Duodenal mucosa (tissue), 2 donors: ENCODE measurements around the gene ERGIC2.
"Not testable (repeated sequence)": the region's sequence is repeated elsewhere in the genome, so short reads cannot be mapped to it uniquely, and the experiment has no call there.

Source experiments
- H3K27ac ChIP-seq: one replicate; pipeline ENCODE4 v1.7.0; 2013; ENCODE audit warnings: low read depth, low read length
- H3K27me3 ChIP-seq, 2 donors: one replicate each; pipeline ENCODE4 v1.7.0; 2013; ENCODE audit warnings: low read length in 2 of 2, control low read depth in 1 of 2; ENCODE audit not compliant: insufficient read depth in 2 of 2, control insufficient read depth in 1 of 2
- H3K36me3 ChIP-seq, 2 donors: one replicate each; pipeline ENCODE4 v1.7.0; 2013; ENCODE audit warnings: low read length in 2 of 2, control low read depth in 1 of 2; ENCODE audit not compliant: insufficient read depth in 2 of 2, control insufficient read depth in 1 of 2
- H3K4me1 ChIP-seq, 2 donors: one replicate each; pipeline ENCODE4 v1.7.0; 2013; ENCODE audit warnings: low read length in 2 of 2, control low read depth in 1 of 2; ENCODE audit not compliant: insufficient read depth in 2 of 2, control insufficient read depth in 1 of 2
- H3K4me3 ChIP-seq, 2 donors: one replicate each; pipeline ENCODE4 v1.7.0; 2013; ENCODE audit warnings: low read length in 2 of 2, low read depth in 1 of 2
- H3K9ac ChIP-seq, 2 donors: one replicate each; pipeline ENCODE4 v1.7.0; 2013; ENCODE audit warnings: low read length in 2 of 2, low read depth in 1 of 2
- H3K9me3 ChIP-seq, 2 donors: one replicate each; pipeline ENCODE4 v1.7.0; 2013; ENCODE audit warnings: low read length in 2 of 2, control low read depth in 1 of 2; ENCODE audit not compliant: control insufficient read depth in 1 of 2

ERGIC2 gene

DNA sequence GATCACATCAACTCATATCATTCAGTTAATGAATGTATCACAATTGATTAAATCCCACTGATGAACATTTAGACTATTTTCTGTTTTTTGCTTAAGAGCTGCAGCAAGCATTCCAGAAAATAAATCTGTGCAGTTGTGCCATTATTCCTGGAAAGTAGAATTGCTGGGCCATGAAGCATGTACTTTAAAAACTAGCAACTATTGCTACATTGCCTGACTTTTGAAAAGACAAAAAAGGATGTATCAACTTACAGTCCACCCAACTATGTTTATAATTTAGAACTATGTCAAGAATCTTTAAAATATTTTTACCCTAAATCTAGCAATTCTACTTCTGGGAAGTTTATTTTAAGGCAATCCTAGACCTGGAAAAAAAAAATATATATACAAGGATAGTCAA is 33.4 kb upstream of the ERGIC2 start:
- Histone ChIP-seq H3K27ac (no peak overlapping the region), H3K36me3 (no peaks in the 10 kb centered on the region), H3K4me3 (no peak overlapping the region), H3K27me3 (peaks cover 0 to 4% of the 10 kb centered on the region in 2 donors), H3K9ac (no peak overlapping the region), H3K4me1 (no peaks in the 10 kb centered on the region), H3K9me3 (no peaks in the 10 kb centered on the region)

GRCh38 chr12:29405561-29405960 is 24.6 kb upstream of the ERGIC2 start:
- Histone ChIP-seq H3K27ac (no peak overlapping the region), H3K4me1 (no peaks in the 10 kb centered on the region), H3K9me3 (no peaks in the 10 kb centered on the region), H3K9ac (no peak overlapping the region), H3K36me3 (no peaks in the 10 kb centered on the region), H3K27me3 (no peaks in the 10 kb centered on the region), H3K4me3 (no peak overlapping the region)

DNA sequence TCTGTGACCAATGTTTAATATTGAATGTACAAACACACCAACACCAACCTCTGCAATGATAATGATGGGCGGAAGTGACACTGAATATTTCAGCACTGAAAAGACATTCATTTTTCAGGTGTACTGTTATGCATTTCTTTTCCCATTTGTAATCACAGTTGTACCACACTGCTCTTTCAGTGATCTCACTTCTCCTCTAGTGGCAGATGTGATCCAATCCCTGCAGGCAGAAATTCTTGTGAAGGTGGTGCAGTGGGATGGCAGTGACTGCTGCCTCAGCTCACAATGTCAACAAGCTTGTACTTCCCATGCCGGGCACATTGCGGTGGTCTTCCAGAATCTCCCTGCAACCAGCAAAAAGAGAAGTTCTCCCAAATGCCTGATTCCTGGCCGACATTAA is 23.0 kb upstream of the ERGIC2 start:
- Histone ChIP-seq H3K9me3 (no peaks in the 10 kb centered on the region), H3K9ac (no peak overlapping the region), H3K27me3 (no peaks in the 10 kb centered on the region), H3K4me1 (no peaks in the 10 kb centered on the region), H3K27ac (no peak overlapping the region), H3K36me3 (no peaks in the 10 kb centered on the region), H3K4me3 (no peak overlapping the region)

GRCh38 chr12:29402437-29402836 is 21.5 kb upstream of the ERGIC2 start:
- Histone ChIP-seq H3K9me3 (no peaks in the 10 kb centered on the region), H3K27ac (no peak overlapping the region), H3K4me1 (no peaks in the 10 kb centered on the region), H3K4me3 (no peak overlapping the region), H3K9ac (no peak overlapping the region), H3K27me3 (no peaks in the 10 kb centered on the region), H3K36me3 (no peaks in the 10 kb centered on the region)

GRCh38 chr12:29398495-29398894 is 17.5 kb upstream of the ERGIC2 start:
- no peaks in the 10 kb centered on the region for H3K36me3 ChIP-seq
- no peaks in the 10 kb centered on the region for H3K9me3 ChIP-seq
- no peak overlapping the region for H3K4me3 ChIP-seq
- no peak overlapping the region for H3K27ac ChIP-seq
- H3K27me3 ChIP-seq, result no peaks in the 10 kb centered on the region
- H3K9ac ChIP-seq, result no peak overlapping the region
- H3K4me1 ChIP-seq, result no peaks in the 10 kb centered on the region

DNA sequence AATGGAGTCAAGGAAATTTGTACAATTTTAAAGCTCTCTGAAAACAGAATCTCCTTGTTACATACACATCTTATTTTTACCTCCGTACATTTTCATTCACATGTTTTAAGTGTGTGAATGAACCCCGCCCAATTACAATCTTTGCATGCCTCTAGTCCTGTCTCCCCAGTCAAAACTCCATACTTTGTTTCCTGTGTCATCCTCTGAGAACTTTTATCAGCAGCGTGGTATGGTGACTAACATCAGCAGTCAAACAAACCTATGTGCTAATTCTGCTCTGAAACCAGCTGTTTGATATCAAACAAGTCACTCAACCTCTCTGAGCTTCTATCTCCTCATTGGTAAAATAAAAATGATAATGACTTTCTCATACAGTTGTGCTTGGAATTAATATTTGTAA is 15.8 kb upstream of the ERGIC2 start:
- Histone ChIP-seq H3K36me3 (no peaks in the 10 kb centered on the region), H3K9me3 (no peaks in the 10 kb centered on the region), H3K4me3 (no peak overlapping the region), H3K27ac (no peak overlapping the region), H3K27me3 (no peaks in the 10 kb centered on the region), H3K9ac (no peak overlapping the region), H3K4me1 (no peaks in the 10 kb centered on the region)

DNA sequence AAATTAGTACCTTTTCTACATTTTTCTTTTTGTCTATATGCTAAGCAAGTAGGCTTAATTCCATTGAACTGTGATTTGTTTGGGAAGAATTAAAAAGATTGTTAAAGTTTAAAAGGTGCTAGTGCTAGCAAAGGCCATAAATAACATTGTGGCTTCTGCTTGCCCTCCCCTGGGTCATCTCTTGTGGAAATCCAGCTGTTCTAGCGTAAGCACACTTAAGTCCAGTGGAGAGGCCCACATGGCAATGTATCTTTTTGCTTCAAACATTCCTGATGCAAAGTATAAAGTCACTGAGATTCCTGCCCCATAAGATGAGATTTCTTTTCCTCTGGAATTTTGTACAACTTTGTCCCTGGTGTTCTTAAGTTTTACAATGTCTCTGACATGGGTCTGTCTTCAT is 14.4 kb upstream of the ERGIC2 start:
- H3K27me3 ChIP-seq, result no peaks in the 10 kb centered on the region
- no peaks in the 10 kb centered on the region for H3K4me1 ChIP-seq

DNA sequence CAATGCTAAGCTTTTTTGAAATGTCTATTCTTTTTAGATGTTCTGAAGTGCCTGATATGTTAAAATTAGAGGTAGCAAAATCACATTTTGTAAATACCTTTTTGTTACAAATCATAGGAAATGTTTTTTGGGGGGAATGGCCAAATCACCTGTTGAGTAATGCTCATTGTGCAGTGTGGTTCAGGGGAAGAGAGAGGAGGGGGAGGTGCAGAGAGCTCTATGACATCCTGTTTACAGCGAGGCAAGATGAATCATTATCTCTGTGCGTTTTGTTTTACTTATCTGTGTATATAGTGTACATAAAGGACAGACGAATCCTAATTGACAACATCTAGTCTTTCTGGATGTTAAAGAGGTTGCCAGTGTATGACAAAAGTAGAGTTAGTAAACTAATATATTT is 9.4 kb upstream of the ERGIC2 start:
- not testable (repeated sequence) for H3K9ac ChIP-seq, H3K36me3 ChIP-seq, H3K27me3 ChIP-seq, H3K9me3 ChIP-seq, H3K4me3 ChIP-seq, H3K27ac ChIP-seq, H3K4me1 ChIP-seq

More for the DNA sequence above, 14.4 kb upstream of the ERGIC2 start:
- H3K36me3 ChIP-seq, result no peaks in the 10 kb centered on the region
- no peak overlapping the region for H3K27ac ChIP-seq
- no peaks in the 10 kb centered on the region for H3K9me3 ChIP-seq
- H3K4me3 ChIP-seq, result no peak overlapping the region
- no peak overlapping the region for H3K9ac ChIP-seq

DNA sequence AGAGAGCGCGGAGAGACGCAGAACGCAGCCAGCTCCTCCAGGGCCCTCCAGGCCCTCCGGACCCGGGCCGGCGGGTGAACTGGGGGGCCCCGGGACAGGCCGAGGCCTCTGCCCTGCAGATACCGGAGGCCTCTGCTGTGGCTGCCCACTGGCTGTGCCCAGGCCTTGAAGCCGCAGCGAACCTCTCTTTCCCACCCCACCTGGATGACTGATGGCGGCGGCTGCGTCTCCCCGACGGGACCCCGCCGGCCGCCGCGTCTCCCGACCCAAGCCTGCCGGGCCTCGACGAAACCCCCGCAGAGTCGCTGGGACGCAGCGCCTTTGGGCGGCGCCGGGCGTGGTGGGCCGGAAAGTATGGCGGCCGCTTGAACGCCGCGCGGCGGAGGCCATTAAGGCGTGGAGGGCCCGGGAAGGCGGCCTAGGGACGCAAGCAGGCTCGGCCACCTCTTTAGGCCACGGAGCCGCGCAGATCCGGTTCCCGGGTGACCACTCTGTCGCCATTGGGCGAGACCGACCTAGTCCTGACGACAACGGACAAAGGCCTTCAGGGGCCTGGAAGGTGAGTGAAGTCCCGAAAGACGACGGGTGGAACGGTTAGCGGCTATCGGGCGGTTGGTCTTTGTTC is 8.4 kb upstream of the ERGIC2 start:
- Histone ChIP-seq H3K4me1 (no peaks in the 10 kb centered on the region), H3K9ac (no peak overlapping the region), H3K4me3 (no peak overlapping the region), H3K9me3 (no peaks in the 10 kb centered on the region), H3K27ac (no peak overlapping the region), H3K36me3 (no peaks in the 10 kb centered on the region), H3K27me3 (no peaks in the 10 kb centered on the region)

- H3K27me3 ChIP-seq, H3K4me1 ChIP-seq, H3K27ac ChIP-seq: not testable (repeated sequence)
Observed at GRCh38 chr12:29386084-29386680, 5.2 kb upstream of the ERGIC2 start.

DNA sequence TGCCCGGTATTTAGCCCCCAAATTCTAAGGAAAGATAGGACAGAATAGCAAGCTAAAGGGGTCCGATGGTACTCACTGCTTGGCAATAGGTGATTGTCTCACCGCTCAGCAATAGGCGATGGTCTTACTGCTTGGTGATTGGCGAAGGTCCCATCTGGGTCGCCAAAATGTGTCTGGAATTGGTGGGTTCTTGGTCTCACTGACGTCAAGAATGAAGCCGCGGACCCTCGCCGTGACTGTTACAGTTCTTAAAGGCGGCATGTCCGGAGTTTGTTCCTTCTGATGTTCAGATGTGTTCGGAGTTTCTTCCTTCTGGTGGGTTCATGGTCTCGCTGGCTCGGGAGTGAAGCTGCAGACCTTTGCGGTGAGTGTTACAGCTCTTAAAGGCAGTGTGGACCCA is 4.2 kb upstream of the ERGIC2 start:
- H3K27ac ChIP-seq, H3K9me3 ChIP-seq, H3K9ac ChIP-seq, H3K4me1 ChIP-seq, H3K4me3 ChIP-seq, H3K27me3 ChIP-seq, H3K36me3 ChIP-seq: not testable (repeated sequence)

More at GRCh38 chr12:29386084-29386680, 5.2 kb upstream of the ERGIC2 start:
- not testable (repeated sequence) for H3K9ac ChIP-seq, H3K36me3 ChIP-seq, H3K4me3 ChIP-seq, H3K9me3 ChIP-seq
